ENCODE measurements around the gene IFNLR1. TPM values are rescaled to one million over a fixed set of nuclear protein-coding genes. Genes with fewer than 3 reads are reported as not detected.

IFNLR1 gene
- total RNA-seq, 1 experiment from 2014 or later: 9.6 TPM

DNA sequence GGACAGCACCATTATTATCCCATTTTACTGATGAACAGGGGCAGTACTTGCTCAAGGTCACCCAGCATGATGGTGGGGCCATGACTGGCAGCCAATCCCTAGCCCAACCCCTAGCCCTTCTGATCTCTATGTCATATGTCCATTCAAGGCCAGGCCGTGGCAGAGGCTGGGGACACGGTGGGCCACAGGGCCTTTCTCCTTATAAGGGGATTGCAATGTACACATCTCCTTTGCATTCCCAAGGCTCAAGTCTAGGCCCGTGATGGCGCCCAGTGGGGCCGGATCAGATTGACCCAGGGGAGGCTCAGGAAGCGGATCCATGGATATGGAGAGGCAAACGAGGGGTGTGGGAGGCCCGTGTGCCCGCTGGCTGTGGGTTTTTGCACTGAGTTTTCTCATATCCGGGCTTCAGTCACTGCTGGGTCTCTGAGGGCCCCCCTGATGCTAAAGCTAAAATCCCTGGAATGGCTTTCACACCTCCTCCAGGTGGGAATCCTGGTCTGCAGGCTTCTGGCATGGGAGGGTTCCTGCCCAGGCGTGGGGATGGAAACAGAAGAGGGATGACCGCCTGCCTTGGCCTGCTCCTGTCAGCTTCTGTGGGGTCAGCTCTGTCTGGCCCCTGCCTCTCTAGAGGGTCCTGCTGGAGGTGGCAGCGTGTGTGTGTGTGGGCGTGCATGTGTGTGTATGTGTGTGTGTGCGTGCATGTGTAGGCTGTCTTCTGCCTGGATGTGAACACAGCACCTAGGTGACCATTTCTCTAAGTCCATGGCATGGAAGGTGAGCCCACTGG is 77.2 kb downstream of the IFNLR1 start:
- Mint-ChIP-seq H3K4me3 (no peak overlapping the region), H3K36me3 (ENCODE audit: insufficient read depth in 1 of 3, low read depth in 3 of 3) (no peaks in the 10 kb centered on the region), H3K9me3 (no peaks in the 10 kb centered on the region), H3K27me3 (ENCODE audit: low read depth) (peaks cover 15% of the 10 kb centered on the region), H3K27ac (peak overlapping the region in 1 of 3 experiments; percentile 44; a peak in 2 of 7 replicates), H3K4me1 (peaks cover 27 to 49% of the 10 kb centered on the region in 2 experiments)
- no CpG with 5 or more reads among the region's 15 CpGs for WGBS (ENCODE audit: extremely low coverage, insufficient read length, low lambda C conversion rate)
- H3K79me1 ChIP-seq (ENCODE audit: insufficient read depth, low read depth, low read length, poor library complexity, severe bottlenecking): no peaks in the 10 kb centered on the region
- peaks cover 2% of the 10 kb centered on the region; the same call in 1 of the 2 replicates for H3K4me1 ChIP-seq (ENCODE audit: insufficient read depth, low read length)
- no peak overlapping the region for H3K4me2 ChIP-seq (ENCODE audit: insufficient read depth, insufficient read length, low read length)
- no peaks in the 10 kb centered on the region for H3K79me2 ChIP-seq (ENCODE audit: insufficient read depth, low read length)
- no peak overlapping the region for H2AK5ac ChIP-seq (ENCODE audit: insufficient read length, low read length)
- no peaks in the 10 kb centered on the region for H3K23me2 ChIP-seq (ENCODE audit: insufficient read length, low read depth, low read length, poor library complexity, severe bottlenecking)
- H3K9me3 ChIP-seq (ENCODE audit: control insufficient read depth, low read depth, low read length): no peaks in the 10 kb centered on the region
- TF ChIP-seq CTCF (conservative IDR thresholded peaks at IDR 0.05): no peak
- no peak overlapping the region for H2BK12ac ChIP-seq (ENCODE audit: insufficient read length, low read depth, low read length)
- no peak overlapping the region for H3K14ac ChIP-seq (ENCODE audit: insufficient read depth, low read length)
- no peak overlapping the region for H3K9ac ChIP-seq (ENCODE audit: extremely low read depth, insufficient read length, low read length)
- no peak overlapping the region for H2BK120ac ChIP-seq (ENCODE audit: low read depth, low read length, poor library complexity, severe bottlenecking)
- no peak overlapping the region for H4K8ac ChIP-seq (replicated peaks; ENCODE audit: insufficient read length, low read depth, low read length)
- no peak overlapping the region for H3K56ac ChIP-seq (ENCODE audit: insufficient read length, low read depth, low read length)
- H3K23ac ChIP-seq (ENCODE audit: insufficient read length, low read depth, low read length): no peak overlapping the region
- H3K4ac ChIP-seq (ENCODE audit: low read depth, low read length): no peak overlapping the region
- no peak overlapping the region for H4K5ac ChIP-seq (ENCODE audit: insufficient read length, low read depth, low read length)
- no peak overlapping the region for H2BK15ac ChIP-seq (ENCODE audit: low read depth, low read length)
- no peak for DNase-seq
- no peak overlapping the region for H2BK5ac ChIP-seq (ENCODE audit: insufficient read length, low read length)
- no peaks in the 10 kb centered on the region for H4K20me1 ChIP-seq (ENCODE audit: control insufficient read depth, insufficient read depth, insufficient read length)
- H3T11ph ChIP-seq (ENCODE audit: low read length): no peak overlapping the region
- H3K18ac ChIP-seq (ENCODE audit: insufficient read length, low read depth, low read length): no peak overlapping the region
- no peaks in the 10 kb centered on the region for H3K27me3 ChIP-seq (ENCODE audit: insufficient read depth, low read length)
- no peak overlapping the region for H2BK20ac ChIP-seq (ENCODE audit: low read depth, low read length, poor library complexity, severe bottlenecking)
- H4K91ac ChIP-seq (ENCODE audit: insufficient read length, low read depth, low read length): no peak overlapping the region
- no peak overlapping the region for H3K27ac ChIP-seq (ENCODE audit: insufficient read length, low read depth, low read length)
- no peak overlapping the region for H2AFZ ChIP-seq (ENCODE audit: low read length)

Measured in H9 (cell line).